Endothelial cell of umbilical vein (primary cell): Measurements from ENCODE around the gene ZBTB7B.

Source experiments
- EZH2 ChIP-seq: IDR thresholded peaks from 2 replicates; pipeline ENCODE4 v1.6.1; 2012; ENCODE audit warnings: borderline replicate concordance, low read depth, mild to moderate bottlenecking, moderate library complexity, low read length, inconsistent platforms; ENCODE audit not compliant: severe bottlenecking
- FOS ChIP-seq: IDR thresholded peaks from 2 replicates; pipeline ENCODE4 v1.6.1; 2011; ENCODE audit warnings: mild to moderate bottlenecking, low read length, moderate library complexity, borderline replicate concordance; ENCODE audit not compliant: insufficient read depth
- JUN ChIP-seq: IDR thresholded peaks from 2 replicates; pipeline ENCODE4 v1.6.1; 2011; ENCODE audit warnings: borderline replicate concordance, low read depth; ENCODE audit not compliant: insufficient read length, insufficient read depth
- MYC ChIP-seq: IDR thresholded peaks from one replicate; pipeline ENCODE4 v1.6.1; 2011; ENCODE audit warnings: mild to moderate bottlenecking, low read depth, low read length
- POLR2A ChIP-seq: IDR thresholded peaks from 2 replicates; pipeline ENCODE4 v1.6.1; 2012; ENCODE audit warnings: low read depth, mild to moderate bottlenecking, control low read depth, low read length
- TF ChIP-seq, protein P1 (sequence below), 2 donors: IDR thresholded peaks; 1 replicate in 1 of 2; 2 replicates in 1 of 2; pipeline ENCODE4 v1.5.1; 2011; ENCODE audit warnings: low read length in 2 of 2, mild to moderate bottlenecking in 2 of 2, moderate library complexity in 2 of 2, control low read depth in 1 of 2, inconsistent platforms in 1 of 2, low read depth in 1 of 2; ENCODE audit not compliant: insufficient read depth in 1 of 2; ENCODE audit errors: extremely low read depth in 1 of 2

DNA sequence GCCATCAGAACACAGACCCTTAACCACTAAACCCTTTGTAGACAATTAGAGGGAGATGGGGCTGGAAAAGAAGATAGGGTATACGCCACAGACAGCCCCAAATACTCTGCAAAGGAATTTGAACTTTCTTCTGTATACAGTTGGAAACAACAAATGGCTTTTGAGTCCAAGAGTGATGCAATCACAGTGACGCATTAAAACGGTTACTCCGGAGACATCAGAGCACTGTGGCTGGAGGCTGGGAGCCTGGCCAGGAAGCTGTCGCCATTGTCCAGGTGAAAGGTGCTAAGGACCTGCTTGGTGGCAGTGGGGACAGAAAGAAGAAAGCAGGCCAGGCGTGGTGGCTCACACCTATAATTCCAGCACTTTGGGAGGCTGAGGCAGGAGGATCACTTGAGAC, 15.3 kb upstream of the ZBTB7B start:
- TF ChIP-seq POLR2A: no peak
- no peak for TF ChIP-seq JUN
- TF ChIP-seq, protein P1, sequence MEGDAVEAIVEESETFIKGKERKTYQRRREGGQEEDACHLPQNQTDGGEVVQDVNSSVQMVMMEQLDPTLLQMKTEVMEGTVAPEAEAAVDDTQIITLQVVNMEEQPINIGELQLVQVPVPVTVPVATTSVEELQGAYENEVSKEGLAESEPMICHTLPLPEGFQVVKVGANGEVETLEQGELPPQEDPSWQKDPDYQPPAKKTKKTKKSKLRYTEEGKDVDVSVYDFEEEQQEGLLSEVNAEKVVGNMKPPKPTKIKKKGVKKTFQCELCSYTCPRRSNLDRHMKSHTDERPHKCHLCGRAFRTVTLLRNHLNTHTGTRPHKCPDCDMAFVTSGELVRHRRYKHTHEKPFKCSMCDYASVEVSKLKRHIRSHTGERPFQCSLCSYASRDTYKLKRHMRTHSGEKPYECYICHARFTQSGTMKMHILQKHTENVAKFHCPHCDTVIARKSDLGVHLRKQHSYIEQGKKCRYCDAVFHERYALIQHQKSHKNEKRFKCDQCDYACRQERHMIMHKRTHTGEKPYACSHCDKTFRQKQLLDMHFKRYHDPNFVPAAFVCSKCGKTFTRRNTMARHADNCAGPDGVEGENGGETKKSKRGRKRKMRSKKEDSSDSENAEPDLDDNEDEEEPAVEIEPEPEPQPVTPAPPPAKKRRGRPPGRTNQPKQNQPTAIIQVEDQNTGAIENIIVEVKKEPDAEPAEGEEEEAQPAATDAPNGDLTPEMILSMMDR (IDR thresholded peaks at IDR 0.05; ENCODE audit: extremely low read depth in 1 of 2, insufficient read depth in 1 of 2, low read depth in 1 of 2, low read length in 2 of 2): no peak
- TF ChIP-seq FOS: no peak
- no peak for TF ChIP-seq EZH2
- no peak for TF ChIP-seq MYC
